PC-3 (cell line): ENCODE measurements around the gene RARS1. TPM values are rescaled to one million over a fixed set of nuclear protein-coding genes. Genes with fewer than 3 reads are reported as not detected.

Experiments
- ATAC-seq: fragments of 200-7000 bp; cut with Tn5 transposase; 2 replicates; pipeline ENCODE4 v1.9.1; 2020; ENCODE audit warnings: mild to moderate bottlenecking, moderate library complexity
- BruUV-seq: library from RNA; stranded (reverse); fragments of 400-500 nt; replicated peaks from 2 replicates; lab custom pipeline; 2021; lab: Mats Ljungman, UMichigan
- CTCF ChIA-PET: fragments of 300-600 bp; sonication (Branson Sonifier 250); formaldehyde crosslinking; loops from one replicate; lab custom pipeline; 2022; ENCODE audit warnings: antibody characterized with exemption; lab: Charles Lee
- POLR2A ChIA-PET: fragments of 300-600 bp; sonication (Branson Sonifier 250); formaldehyde crosslinking; loops from one replicate; lab custom pipeline; 2022; ENCODE audit warnings: antibody characterized with exemption; ENCODE audit not compliant: unreplicated experiment; lab: Charles Lee
- DNase-seq: peaks from one replicate; pipeline ENCODE4 v3.0.0-alpha.2; 2015
- H2AFZ ChIP-seq: fragments of 300-600 bp; sonication (generic); 2 replicates; pipeline ENCODE4 v1.6.0; 2016; ENCODE audit warnings: antibody characterized with exemption, low read length
- H3F3A ChIP-seq: fragments of 300-600 bp; sonication (generic); one replicate; pipeline ENCODE4 v1.6.0; 2017; ENCODE audit warnings: antibody characterized with exemption, low read length, control low read depth, mild to moderate bottlenecking; ENCODE audit not compliant: unreplicated experiment
- H3K27ac ChIP-seq: fragments of 300-600 bp; sonication (generic); 2 replicates; pipeline ENCODE4 v1.5.1; 2016; ENCODE audit warnings: mild to moderate bottlenecking, low read length
- H3K27me3 ChIP-seq: fragments of 300-600 bp; sonication (generic); 2 replicates; pipeline ENCODE4 v1.6.1; 2016; ENCODE audit warnings: low read length, mixed read lengths
- H3K36me3 ChIP-seq: fragments of 300-600 bp; sonication (generic); 2 replicates; pipeline ENCODE4 v1.6.1; 2016; ENCODE audit warnings: low read depth, mixed run types, low read length, mixed read lengths
- H3K4me1 ChIP-seq: fragments of 300-600 bp; sonication (generic); 2 replicates; pipeline ENCODE4 v1.5.1; 2016; ENCODE audit warnings: low read length; ENCODE audit not compliant: insufficient read depth
- H3K4me2 ChIP-seq: fragments of 300-600 bp; sonication (generic); 2 replicates; pipeline ENCODE4 v1.6.0; 2016; ENCODE audit warnings: low read length
- H3K4me3 ChIP-seq: fragments of 300-600 bp; sonication (generic); 2 replicates; pipeline ENCODE4 v1.5.1; 2016; ENCODE audit warnings: mild to moderate bottlenecking, low read length, mixed read lengths
- H3K79me2 ChIP-seq: fragments of 300-600 bp; sonication (generic); 2 replicates; pipeline ENCODE4 v1.6.1; 2017; ENCODE audit warnings: low read length, mixed read lengths
- H3K9ac ChIP-seq: fragments of 300-600 bp; sonication (generic); 2 replicates; pipeline ENCODE4 v1.6.0; 2016; ENCODE audit warnings: mild to moderate bottlenecking, low read length
- H3K9me2 ChIP-seq: fragments of 300-600 bp; sonication (generic); replicated peaks from 2 replicates; pipeline ENCODE4 v1.6.1; 2016; ENCODE audit warnings: mixed run types, low read length, mixed read lengths
- H3K9me3 ChIP-seq: fragments of 300-600 bp; sonication (generic); 2 replicates; pipeline ENCODE4 v1.6.1; 2016; ENCODE audit warnings: low read length, mixed read lengths
- H4K20me1 ChIP-seq: fragments of 300-600 bp; sonication (generic); 2 replicates; pipeline ENCODE4 v1.6.1; 2016; ENCODE audit warnings: low read length, mixed read lengths
- EZH2 ChIP-seq: fragments of 300-600 bp; sonication (generic); IDR thresholded peaks from one replicate; pipeline ENCODE4 v1.6.1; 2017; ENCODE audit warnings: antibody characterized with exemption, mild to moderate bottlenecking, low read length; ENCODE audit not compliant: unreplicated experiment
- EZH2phosphoT487 ChIP-seq: fragments of 300-600 bp; sonication (generic); IDR thresholded peaks from 2 replicates; pipeline ENCODE4 v1.6.1; 2018; ENCODE audit warnings: mild to moderate bottlenecking, antibody characterized with exemption, low read length, borderline replicate concordance
- intact Hi-C: fragments of 100-400 bp; cut with micrococcal nuclease; formaldehyde crosslinking; loops from 2 replicates; pipeline ENCODE4 v1.9.0; 2023
- microRNA-seq: library from miRNA; unstranded; fragments of <30 nt; microRNA quantifications from one replicate; pipeline ENCODE4 v1.1.0, GENCODE V29; 2020; ENCODE audit not compliant: unreplicated experiment
- total RNA-seq: library from RNA; depleted of rRNA; stranded (reverse); fragments of >200 nt; gene quantifications from 2 replicates; pipeline ENCODE4 v1.2.3, GENCODE V29; 2014; rRNA removed
- TF ChIP-seq, protein P1 (sequence below): fragments of 300-600 bp; sonication (generic); conservative IDR thresholded peaks from 2 replicates; pipeline ENCODE4 v1.5.1; 2017; ENCODE audit warnings: antibody characterized with exemption, low read depth, mild to moderate bottlenecking, low read length

The RARS1 gene
- total RNA-seq, 1 experiment from 2014 or later: 78.1 TPM

DNA sequence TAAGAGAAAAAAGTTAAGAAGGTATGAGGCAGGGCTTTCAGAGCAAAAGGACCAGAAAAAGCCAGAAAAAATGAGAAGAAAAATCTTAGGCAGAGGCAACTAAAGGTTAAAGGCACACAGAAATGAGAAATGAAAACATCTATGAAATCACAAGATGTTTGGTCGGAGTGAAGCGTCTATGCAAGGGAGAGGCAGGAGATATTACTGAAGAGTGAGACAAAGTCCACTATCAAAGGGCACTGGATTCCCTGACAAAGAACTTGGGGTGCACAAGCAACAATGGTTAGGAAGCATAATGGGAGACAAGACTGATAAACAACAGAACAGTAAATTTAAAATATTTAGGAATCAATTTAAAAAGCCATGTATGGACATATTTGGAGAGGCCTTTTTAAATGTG, 76.0 kb downstream of the RARS1 start:
- ChIA-PET CTCF (no interaction called here), POLR2A (no interaction called here)
- Histone ChIP-seq H3K4me3 (no peak overlapping the region), H3K9me2 (no peaks in the 10 kb centered on the region), H3K4me1 (no peaks in the 10 kb centered on the region), H3K79me2 (0 out of 2 replicates have a peak, but pooled peaks cover 4% of the 10 kb centered on the region), H3K27me3 (no peaks in the 10 kb centered on the region), H2AFZ (no peak overlapping the region), H3K36me3 (peaks cover 21% of the 10 kb centered on the region), H3K9ac (no peak overlapping the region), H3K4me2 (no peak overlapping the region), H3K9me3 (no peaks in the 10 kb centered on the region), H3F3A (no peaks in the 10 kb centered on the region), H4K20me1 (0 out of 2 replicates have a peak, but pooled peaks cover 7% of the 10 kb centered on the region), H3K27ac (no peak overlapping the region)
- no TSS peak for BruUV-seq
- no peak for ATAC-seq
- TF ChIP-seq, protein P1, sequence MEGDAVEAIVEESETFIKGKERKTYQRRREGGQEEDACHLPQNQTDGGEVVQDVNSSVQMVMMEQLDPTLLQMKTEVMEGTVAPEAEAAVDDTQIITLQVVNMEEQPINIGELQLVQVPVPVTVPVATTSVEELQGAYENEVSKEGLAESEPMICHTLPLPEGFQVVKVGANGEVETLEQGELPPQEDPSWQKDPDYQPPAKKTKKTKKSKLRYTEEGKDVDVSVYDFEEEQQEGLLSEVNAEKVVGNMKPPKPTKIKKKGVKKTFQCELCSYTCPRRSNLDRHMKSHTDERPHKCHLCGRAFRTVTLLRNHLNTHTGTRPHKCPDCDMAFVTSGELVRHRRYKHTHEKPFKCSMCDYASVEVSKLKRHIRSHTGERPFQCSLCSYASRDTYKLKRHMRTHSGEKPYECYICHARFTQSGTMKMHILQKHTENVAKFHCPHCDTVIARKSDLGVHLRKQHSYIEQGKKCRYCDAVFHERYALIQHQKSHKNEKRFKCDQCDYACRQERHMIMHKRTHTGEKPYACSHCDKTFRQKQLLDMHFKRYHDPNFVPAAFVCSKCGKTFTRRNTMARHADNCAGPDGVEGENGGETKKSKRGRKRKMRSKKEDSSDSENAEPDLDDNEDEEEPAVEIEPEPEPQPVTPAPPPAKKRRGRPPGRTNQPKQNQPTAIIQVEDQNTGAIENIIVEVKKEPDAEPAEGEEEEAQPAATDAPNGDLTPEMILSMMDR: no peak
- TF ChIP-seq EZH2phosphoT487: no peak
- no peak for TF ChIP-seq EZH2
- intact Hi-C loops: loop anchor here (10.0 kb wide), 1 partner anchor 57 kb away; no protein-coding TSS in a partner anchor
- DNase-seq: no peak

GRCh38 chr5:168563959-168564358, 77.7 kb downstream of the RARS1 start:
- DNase-seq (no peak), ATAC-seq (no peak)
- Histone ChIP-seq H3K9me2 (no peaks in the 10 kb centered on the region), H3K9me3 (no peaks in the 10 kb centered on the region), H3K79me2 (peaks cover 16% of the 10 kb centered on the region; the same call in 1 of the 2 replicates), H3K4me1 (no peaks in the 10 kb centered on the region), H3K4me2 (no peak overlapping the region), H3K9ac (no peak overlapping the region), H3K4me3 (no peak overlapping the region), H3K27ac (no peak overlapping the region), H3K36me3 (peaks cover 33% of the 10 kb centered on the region), H3F3A (no peaks in the 10 kb centered on the region), H2AFZ (no peak overlapping the region), H4K20me1 (0 out of 2 replicates have a peak, but pooled peaks cover 7% of the 10 kb centered on the region), H3K27me3 (no peaks in the 10 kb centered on the region)
- TF ChIP-seq, protein P1: no peak
- no peak for TF ChIP-seq EZH2phosphoT487
- no peak for TF ChIP-seq EZH2
- intact Hi-C loops: loop anchor here (10.0 kb wide), 1 partner anchor 59 kb away; no protein-coding TSS in a partner anchor
- ChIA-PET CTCF (no interaction called here), POLR2A (no interaction called here)
- BruUV-seq: no TSS peak

DNA sequence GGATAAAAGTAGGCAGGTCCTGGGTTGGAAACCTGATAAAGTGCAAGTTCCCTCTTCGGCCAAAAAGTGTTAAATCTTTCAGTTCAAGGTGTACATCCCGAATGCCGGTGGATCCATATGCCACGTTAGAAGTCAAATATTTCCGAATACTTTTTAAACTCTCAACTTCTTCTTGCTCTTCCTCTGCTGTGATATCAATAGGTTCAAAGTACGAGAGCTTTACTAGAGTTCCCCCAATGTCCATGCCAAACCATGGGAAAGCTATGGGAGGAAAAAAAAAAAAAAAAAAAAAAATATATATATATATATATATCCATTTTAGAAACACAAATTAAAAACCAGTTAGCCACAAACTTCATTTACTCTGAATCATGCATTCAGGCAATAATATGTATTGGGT, 82.5 kb downstream of the RARS1 start:
- H2AFZ ChIP-seq: no peak overlapping the region
- no peak overlapping the region for H3K4me3 ChIP-seq
- H3K36me3 ChIP-seq: peaks cover 16% of the 10 kb centered on the region
- H3K9ac ChIP-seq: no peak overlapping the region
- intact Hi-C loops: loop anchor here (10.0 kb wide), 1 partner anchor 64 kb away; no protein-coding TSS in a partner anchor
- H3K79me2 ChIP-seq: peaks cover 52% of the 10 kb centered on the region
- H3K27me3 ChIP-seq: no peaks in the 10 kb centered on the region
- CTCF ChIA-PET: no interaction called here
- no peak for DNase-seq
- no peak for ATAC-seq
- no TSS peak for BruUV-seq
- H3K27ac ChIP-seq: no peak overlapping the region
- H3K4me1 ChIP-seq: no peaks in the 10 kb centered on the region
- no peaks in the 10 kb centered on the region for H3K9me3 ChIP-seq
- TF ChIP-seq EZH2phosphoT487 (no peak), EZH2 (no peak)
- TF ChIP-seq, protein P1: no peak
- no peaks in the 10 kb centered on the region for H4K20me1 ChIP-seq
- no peak overlapping the region for H3K4me2 ChIP-seq
- H3F3A ChIP-seq: no peaks in the 10 kb centered on the region
- no peaks in the 10 kb centered on the region for H3K9me2 ChIP-seq
- POLR2A ChIA-PET: no interaction called here

Small RNAs within 50 kb of the gene (microRNA-seq; reads per million reads assigned to microRNA genes)
- gene MIR103A1 (not detected), gene MIR103B1 (not detected)

Other genes with a start within 250 kb of the RARS1 start
- gene WWC1, start 194.8 kb upstream of the RARS1 start, total RNA-seq: 31.8 and 44.2 TPM in 2 replicates
- 0.07 TPM in 1 of 2 replicates, not detected in the other for gene FBLL1, start 42.8 kb downstream of the RARS1 start, total RNA-seq
- gene PANK3, start 92.9 kb downstream of the RARS1 start, total RNA-seq: 21.5 and 22.7 TPM in 2 replicates